SKM-1 treated with dmso at 0.1 percent for 144 hours (cell line): ENCODE results near the gene CPA3.

Experiments
- DNase-seq: peaks from one replicate; lab custom pipeline; 2025; ENCODE audit not compliant: unreplicated experiment; lab: John Stamatoyannopoulos, UW

Gene CPA3

GRCh38 chr3:148865049-148865448 is at the start of gene CPA3:
TSS of gene CPA3 (plus strand) at chr3:148865296. CDS start at chr3:148865308, 12 bp downstream.
- no peak for DNase-seq

GRCh38 chr3:148815316-148816110 is 49.6 kb upstream of the CPA3 start:
- no peak for DNase-seq

- DNase-seq = no peak
Measured at GRCh38 chr3:148816427-148816826, 48.7 kb upstream of the CPA3 start.

- no peak for DNase-seq
Measured at GRCh38 chr3:148816981-148817525, 48.0 kb upstream of the CPA3 start.

GRCh38 chr3:148820361-148821245 is 44.5 kb upstream of the CPA3 start:
- DNase-seq = no peak

- DNase-seq = no peak
Measured at GRCh38 chr3:148823026-148823425, 42.1 kb upstream of the CPA3 start.

GRCh38 chr3:148825476-148825875 is 39.6 kb upstream of the CPA3 start:
- DNase-seq = no peak

GRCh38 chr3:148827585-148827984 is 37.5 kb upstream of the CPA3 start, which contains the start of gene CPB1:
TSS of gene CPB1 (plus strand) at chr3:148827811. CDS start at chr3:148827824, 13 bp downstream.
- no peak for DNase-seq

- DNase-seq = no peak
Measured at GRCh38 chr3:148828136-148828690, 36.9 kb upstream of the CPA3 start.

- no peak for DNase-seq
Measured at GRCh38 chr3:148829926-148830325, 35.2 kb upstream of the CPA3 start.

- no peak for DNase-seq
Measured at GRCh38 chr3:148833223-148833622, 31.9 kb upstream of the CPA3 start.

- DNase-seq = no peak
Measured at GRCh38 chr3:148839805-148840204, 25.3 kb upstream of the CPA3 start.

- no peak for DNase-seq
Measured at GRCh38 chr3:148840451-148840850, 24.6 kb upstream of the CPA3 start.

- no peak for DNase-seq
Measured at GRCh38 chr3:148845756-148846395, 19.2 kb upstream of the CPA3 start.

GRCh38 chr3:148847351-148847750 is 17.7 kb upstream of the CPA3 start:
- no peak for DNase-seq

- no peak for DNase-seq
Measured at GRCh38 chr3:148848410-148848809, 16.7 kb upstream of the CPA3 start.

GRCh38 chr3:148852271-148852992 is 12.7 kb upstream of the CPA3 start:
- DNase-seq = no peak

- DNase-seq = no peak
Measured at GRCh38 chr3:148853076-148853475, 12.0 kb upstream of the CPA3 start.

GRCh38 chr3:148854061-148854460 is 11.0 kb upstream of the CPA3 start:
- DNase-seq = no peak

- no peak for DNase-seq
Measured at GRCh38 chr3:148856384-148856783, 8.7 kb upstream of the CPA3 start.
